WI38 (cell line): Measurements from ENCODE around the gene XKR3.
"Not testable (repeated sequence)": the region's sequence is repeated elsewhere in the genome, so short reads cannot be mapped to it uniquely, and the experiment has no call there.

Source experiments
- H3K4me3 ChIP-seq: 2 replicates; pipeline ENCODE4 v1.5.1; 2011; ENCODE audit warnings: low read depth, mild to moderate bottlenecking, control low read depth, low read length
- TF ChIP-seq, protein P1 (sequence below): IDR thresholded peaks from 2 replicates; pipeline ENCODE4 v1.5.1; 2012; ENCODE audit warnings: low read depth, mild to moderate bottlenecking, control low read depth, low read length

Gene XKR3

DNA sequence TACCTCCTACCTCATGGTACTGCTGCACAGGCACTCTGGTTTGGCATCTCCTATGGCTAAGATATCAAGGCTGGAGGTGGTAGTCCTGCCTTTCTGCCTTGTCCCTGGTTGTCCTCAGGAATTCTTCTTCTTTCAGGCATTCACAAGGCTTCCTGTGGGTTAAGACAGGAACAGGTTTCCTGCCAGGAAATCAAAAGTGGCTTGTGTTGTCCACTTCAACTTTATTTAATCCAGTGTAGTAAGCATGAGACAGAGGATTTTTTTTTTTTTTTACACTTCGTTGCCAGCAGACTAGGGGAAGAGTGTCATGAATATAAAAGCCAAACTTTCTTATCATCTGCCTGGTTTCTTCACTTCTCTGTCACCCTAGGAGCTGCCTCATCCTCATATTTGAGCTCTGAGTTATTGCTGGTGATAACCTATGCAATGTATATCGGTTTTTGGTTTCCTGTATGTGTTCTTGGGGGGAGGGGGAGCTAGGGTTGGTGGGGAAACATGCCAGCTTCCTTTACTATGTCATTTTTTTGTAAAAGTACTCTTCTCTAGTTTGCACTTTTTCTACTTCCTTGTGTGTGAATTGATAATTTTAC is 50.2 kb downstream of the XKR3 start:
- TF ChIP-seq, protein P1, sequence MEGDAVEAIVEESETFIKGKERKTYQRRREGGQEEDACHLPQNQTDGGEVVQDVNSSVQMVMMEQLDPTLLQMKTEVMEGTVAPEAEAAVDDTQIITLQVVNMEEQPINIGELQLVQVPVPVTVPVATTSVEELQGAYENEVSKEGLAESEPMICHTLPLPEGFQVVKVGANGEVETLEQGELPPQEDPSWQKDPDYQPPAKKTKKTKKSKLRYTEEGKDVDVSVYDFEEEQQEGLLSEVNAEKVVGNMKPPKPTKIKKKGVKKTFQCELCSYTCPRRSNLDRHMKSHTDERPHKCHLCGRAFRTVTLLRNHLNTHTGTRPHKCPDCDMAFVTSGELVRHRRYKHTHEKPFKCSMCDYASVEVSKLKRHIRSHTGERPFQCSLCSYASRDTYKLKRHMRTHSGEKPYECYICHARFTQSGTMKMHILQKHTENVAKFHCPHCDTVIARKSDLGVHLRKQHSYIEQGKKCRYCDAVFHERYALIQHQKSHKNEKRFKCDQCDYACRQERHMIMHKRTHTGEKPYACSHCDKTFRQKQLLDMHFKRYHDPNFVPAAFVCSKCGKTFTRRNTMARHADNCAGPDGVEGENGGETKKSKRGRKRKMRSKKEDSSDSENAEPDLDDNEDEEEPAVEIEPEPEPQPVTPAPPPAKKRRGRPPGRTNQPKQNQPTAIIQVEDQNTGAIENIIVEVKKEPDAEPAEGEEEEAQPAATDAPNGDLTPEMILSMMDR, result no peak
- no peak overlapping the region for H3K4me3 ChIP-seq

DNA sequence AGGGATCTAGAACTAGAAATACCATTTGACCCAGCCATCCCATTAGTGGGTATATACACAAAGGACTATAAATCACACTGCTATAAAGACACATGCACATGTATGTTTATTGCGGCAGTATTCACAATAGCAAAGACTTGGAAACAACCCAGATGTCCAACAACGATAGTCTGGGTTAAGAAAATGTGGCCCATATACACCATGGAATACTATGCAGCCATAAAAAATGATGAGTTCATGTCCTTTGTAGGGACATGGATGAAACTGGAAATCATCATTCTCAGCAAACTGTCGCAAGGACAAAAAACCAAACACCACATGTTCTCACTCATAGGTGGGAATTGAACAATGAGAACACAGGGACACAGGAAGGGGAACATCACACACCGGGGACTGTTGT is 53.6 kb downstream of the XKR3 start:
- H3K4me3 ChIP-seq, result not testable (repeated sequence)

DNA sequence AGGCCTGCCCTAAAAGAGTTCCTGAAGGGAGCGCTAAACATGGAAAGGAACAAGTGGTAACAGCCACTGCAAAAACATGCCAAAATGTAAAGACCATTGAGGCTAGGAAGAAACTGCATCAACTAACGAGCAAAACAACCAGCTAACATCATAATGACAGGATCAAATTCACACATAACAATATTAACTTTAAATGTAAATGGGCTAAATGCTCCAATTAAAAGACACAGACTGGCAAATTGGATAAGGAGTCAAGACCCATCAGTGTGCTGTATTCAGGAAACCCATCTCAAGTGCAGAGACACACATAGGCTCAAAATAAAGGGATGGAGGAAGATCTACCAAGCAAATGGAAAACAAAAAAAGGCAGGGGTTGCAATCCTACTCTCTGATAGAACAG is 57.3 kb downstream of the XKR3 start:
- H3K4me3 ChIP-seq, result not testable (repeated sequence)

DNA sequence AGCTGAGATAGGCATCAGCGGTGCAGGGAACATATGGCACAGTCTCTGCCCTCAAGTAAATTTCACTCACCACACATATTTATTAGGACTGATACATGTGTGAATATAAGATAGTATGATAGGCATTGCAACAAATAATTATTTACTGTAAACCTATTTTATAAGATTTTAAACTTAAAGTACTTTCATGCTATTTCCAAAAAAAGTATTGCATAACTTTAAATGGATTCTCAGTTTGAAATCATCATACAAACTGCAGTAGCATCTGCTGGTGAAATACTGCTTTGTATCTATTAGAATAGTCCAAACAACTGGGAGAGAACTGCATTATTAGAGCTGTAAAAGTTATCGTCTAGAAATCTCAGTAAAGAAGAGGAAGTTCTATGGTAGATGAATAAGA is 63.0 kb downstream of the XKR3 start:
- not testable (repeated sequence) for H3K4me3 ChIP-seq

DNA sequence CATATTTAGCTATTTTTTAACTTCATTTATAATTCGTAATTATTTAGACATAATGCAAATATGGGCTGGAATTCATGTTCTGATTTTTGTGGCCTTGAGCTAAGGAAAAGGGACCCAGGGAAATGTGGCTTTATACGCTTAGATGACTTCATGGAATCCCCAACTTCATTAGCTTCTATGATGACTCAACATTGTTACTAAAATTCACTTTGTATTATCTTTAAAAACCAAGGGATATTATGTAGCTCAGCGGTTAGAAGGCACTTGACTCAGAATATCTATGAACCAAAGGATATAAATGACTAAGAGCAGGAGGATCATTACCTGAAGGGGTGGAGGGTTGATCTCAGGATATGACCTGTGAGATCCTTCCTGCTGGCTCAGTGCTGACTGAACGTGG is 64.8 kb downstream of the XKR3 start:
- not testable (repeated sequence) for H3K4me3 ChIP-seq

DNA sequence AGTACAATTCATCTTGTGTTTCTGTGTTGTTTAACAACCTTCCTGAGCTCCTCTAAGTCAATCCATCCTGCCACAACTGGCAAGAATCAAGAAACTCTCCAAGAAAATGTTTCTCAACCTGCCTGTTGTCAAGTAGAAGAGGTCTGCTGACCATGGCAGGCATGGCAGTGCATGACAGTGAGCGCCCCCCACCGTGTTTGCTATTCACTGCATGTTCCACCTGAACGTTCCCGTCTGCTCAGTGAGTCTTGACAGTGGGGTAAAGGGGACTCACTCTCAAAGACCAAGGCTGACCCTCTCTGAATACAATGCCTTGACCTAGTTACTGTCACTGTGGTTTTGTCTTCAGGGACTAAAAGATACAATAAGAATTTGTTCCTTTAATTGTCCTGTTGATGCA is 75.9 kb downstream of the XKR3 start:
- not testable (repeated sequence) for H3K4me3 ChIP-seq

DNA sequence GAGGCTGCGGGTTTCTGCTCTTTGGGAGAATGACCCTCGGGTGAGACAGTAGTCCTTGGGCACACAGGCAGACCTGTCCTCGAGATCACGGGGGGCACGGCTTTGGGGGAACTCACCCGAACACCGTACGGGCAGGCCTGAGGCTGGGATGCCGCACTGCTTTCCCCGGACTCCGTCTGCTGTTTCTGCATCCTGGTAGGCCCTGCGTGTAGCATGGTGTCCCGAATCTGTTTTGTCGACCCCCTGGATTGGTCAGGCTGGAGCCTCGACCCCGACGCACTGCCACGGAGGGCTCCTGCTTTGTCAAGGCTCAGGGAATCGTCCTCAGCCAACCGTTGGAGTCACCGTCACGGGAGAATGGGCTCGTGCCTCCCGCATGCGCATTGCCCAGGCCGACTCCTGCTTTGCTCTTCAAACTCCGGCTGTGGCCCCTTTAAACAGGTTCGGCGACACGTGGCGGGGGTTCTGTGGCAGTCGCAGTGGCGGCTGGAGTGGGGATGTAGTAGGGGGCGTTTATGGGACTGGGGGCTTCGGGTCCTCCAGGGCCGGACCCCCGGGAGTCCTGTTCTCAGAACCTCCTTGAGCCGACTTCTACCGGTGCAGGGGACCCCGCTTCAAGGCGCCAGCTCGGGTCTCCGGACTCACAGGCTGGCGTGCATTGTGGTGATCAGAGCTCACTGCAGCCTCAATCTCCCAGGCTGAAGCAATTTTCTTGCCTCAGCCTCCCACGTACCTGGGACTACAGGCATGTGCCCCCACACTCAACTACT is 76.9 kb downstream of the XKR3 start:
- H3K4me3 ChIP-seq, result not testable (repeated sequence)

DNA sequence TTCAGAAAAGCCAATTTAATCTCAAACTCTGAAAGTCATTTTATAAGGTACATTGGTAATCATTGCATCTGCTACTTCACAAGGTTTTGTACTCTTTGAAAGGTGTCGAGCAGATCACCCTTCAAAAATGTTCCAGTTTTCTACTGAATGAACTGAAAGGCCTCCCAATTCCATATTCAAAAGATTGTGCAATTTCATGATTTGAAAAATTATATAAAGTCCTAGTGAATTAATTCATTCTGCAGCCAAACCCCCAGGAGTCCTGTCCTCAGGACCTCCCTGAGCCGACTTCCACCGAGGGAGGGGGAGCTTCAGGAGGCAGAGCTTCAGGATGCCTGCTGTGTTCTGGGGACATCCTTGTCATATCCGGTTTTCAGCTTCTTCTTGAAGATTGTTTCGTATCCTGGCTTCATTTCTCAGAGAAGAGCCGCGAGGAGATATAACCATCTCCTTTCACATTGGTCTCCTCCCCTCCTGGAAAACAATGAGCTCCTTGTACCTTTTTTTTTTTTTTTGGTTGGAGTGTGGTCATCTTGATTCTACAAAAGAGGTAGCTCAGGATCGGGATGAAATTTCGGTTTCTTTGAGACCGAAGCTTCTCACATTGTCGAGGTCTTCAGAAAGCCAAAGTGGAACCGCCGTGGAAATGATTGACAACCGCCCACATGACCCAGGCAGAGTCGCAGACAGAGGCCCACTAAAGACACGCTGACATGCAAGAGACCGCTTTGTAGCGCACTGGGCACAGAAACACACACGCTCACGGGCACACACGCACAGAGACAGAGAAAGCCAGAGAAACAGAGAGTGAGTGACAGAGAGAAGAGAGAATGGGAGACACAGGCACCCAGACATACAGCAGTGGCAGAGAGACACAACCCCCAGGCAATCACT is 77.7 kb downstream of the XKR3 start:
- H3K4me3 ChIP-seq, result not testable (repeated sequence)

DNA sequence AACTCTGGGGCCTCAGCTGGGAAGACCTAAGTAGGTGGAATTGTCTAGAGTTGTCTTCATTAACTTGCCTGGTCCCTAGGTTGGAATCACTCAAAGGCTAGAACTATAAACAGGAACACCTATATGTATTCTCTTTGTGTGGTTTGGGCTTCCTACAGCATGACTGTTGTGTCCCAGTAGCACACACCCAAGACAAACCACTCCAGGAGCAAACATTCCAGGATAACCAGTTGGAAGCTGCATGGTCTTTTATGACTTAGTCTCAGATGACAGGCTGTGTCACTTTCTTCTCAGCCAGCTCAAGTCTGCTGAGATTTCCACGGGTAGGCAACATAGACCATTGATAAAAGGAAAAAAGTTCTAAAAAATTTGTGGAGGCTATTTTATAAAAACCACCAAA is 90.9 kb downstream of the XKR3 start:
- H3K4me3 ChIP-seq, result not testable (repeated sequence)
